ENCODE results near the gene RASGEF1B. TPM values are rescaled to one million over a fixed set of nuclear protein-coding genes. Genes with fewer than 3 reads are reported as not detected.

The RASGEF1B gene
- total RNA-seq, 6 experiments from 2014 or later = 22.9 to 51.9 (median 25.8) TPM

DNA sequence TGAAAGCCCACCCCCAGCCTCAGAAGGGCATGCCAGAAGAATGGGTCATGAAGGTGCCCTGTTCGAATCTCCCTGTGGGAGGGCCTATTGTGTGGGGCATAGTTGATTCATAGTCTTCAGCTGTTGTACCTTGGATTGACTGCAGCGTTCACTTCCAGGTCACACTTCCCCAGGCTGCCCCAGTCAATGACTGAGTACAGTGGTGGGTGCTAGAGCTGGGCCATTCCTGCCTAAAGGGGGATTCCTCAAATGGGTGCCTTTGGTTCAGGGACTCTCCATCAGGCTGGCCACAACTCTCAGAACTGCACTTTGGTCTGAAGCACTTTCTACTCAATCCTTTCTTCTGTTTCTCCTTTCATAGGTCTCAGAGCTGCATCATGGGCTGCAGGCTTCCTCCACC is 35.0 kb upstream of the RASGEF1B start:
- 80% methylated on average over 1 of the region's 2 CpGs for WGBS (ENCODE audit: insufficient coverage, low coverage, low lambda C conversion rate, missing lambda C conversion rate)
- Histone ChIP-seq H3K27me3 (no peaks in the 10 kb centered on the region), H3K4me3 (no peak overlapping the region), H3K4me1 (no peaks in the 10 kb centered on the region), H3K27ac (no peak overlapping the region), H3K36me3 (no peaks in the 10 kb centered on the region), H3K9me3 (no peaks in the 10 kb centered on the region)
- DNase-seq (no peak), ATAC-seq (no peak)
- TF ChIP-seq CTCF (IDR thresholded peaks at IDR 0.05) (no peak), POLR2A (IDR thresholded peaks at IDR 0.05) (no peak)
- intact Hi-C loops (cut with DNase I) = no loop called here

DNA sequence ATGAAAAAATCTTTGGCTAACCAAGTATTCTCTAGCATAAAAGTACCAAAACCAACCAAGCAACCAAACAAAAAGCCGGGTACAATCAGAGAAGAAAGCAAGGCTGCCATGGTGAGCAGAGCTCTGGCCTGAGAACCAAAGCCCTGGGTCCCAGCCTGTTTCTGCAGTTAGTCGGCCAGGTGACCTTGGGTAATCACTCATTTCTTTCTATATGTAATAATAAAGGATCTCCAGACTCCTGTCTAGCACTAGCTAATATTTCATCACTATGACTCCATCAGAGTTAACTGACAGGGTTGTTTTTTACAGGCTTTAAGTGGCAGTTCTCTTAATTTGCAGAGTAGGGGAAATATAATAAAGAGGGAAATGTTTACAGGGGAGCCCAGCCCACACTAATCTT is 34.0 kb upstream of the RASGEF1B start:
- peak overlapping the region; percentile 39 to 62 (median 58) for H3K27ac ChIP-seq
- no peaks in the 10 kb centered on the region for H3K4me1 ChIP-seq
- TF ChIP-seq POLR2A (IDR thresholded peaks at IDR 0.05) (no peak), CTCF (IDR thresholded peaks at IDR 0.05) (no peak)
- ATAC-seq (peak in 1 of 4 donors; percentile 20), DNase-seq (no peak)
- H3K9me3 ChIP-seq = no peaks in the 10 kb centered on the region
- no peak overlapping the region for H3K4me3 ChIP-seq
- 65% methylated on average over 2 of the region's 2 CpGs for WGBS (ENCODE audit: insufficient coverage, low coverage, low lambda C conversion rate, missing lambda C conversion rate)
- intact Hi-C loops (cut with DNase I) = no loop called here
- no peaks in the 10 kb centered on the region for H3K27me3 ChIP-seq
- H3K36me3 ChIP-seq = no peaks in the 10 kb centered on the region

GRCh38 chr4:81505004-81505598 is 33.4 kb upstream of the RASGEF1B start:
- H3K27me3 ChIP-seq = no peaks in the 10 kb centered on the region
- ATAC-seq (peak; percentile 76 to 82 (median 78)), DNase-seq (peak; percentile 64 to 73 (median 71))
- intact Hi-C loops (cut with DNase I) = no loop called here
- H3K9me3 ChIP-seq = no peaks in the 10 kb centered on the region
- WGBS (ENCODE audit: insufficient coverage, low coverage, low lambda C conversion rate, missing lambda C conversion rate) = 47% methylated on average over 8 of the region's 8 CpGs
- no peak overlapping the region for H3K4me3 ChIP-seq
- no peaks in the 10 kb centered on the region for H3K4me1 ChIP-seq
- H3K36me3 ChIP-seq = no peaks in the 10 kb centered on the region
- TF ChIP-seq CTCF (IDR thresholded peaks at IDR 0.05) (no peak), POLR2A (IDR thresholded peaks at IDR 0.05) (peak; percentile 50)
- H3K27ac ChIP-seq = peak overlapping the region; percentile 56 to 62 (median 58)

GRCh38 chr4:81504112-81505003 is 32.7 kb upstream of the RASGEF1B start:
- no peaks in the 10 kb centered on the region for H3K36me3 ChIP-seq
- H3K9me3 ChIP-seq = no peaks in the 10 kb centered on the region
- no peaks in the 10 kb centered on the region for H3K27me3 ChIP-seq
- intact Hi-C loops (cut with DNase I) = no loop called here
- DNase-seq = peak in 1 of 3 donors; percentile 23
- 74% methylated on average over 4 of the region's 6 CpGs for WGBS (ENCODE audit: insufficient coverage, low coverage, low lambda C conversion rate, missing lambda C conversion rate)
- peak; percentile 24 to 48 (median 37) for ATAC-seq
- peak overlapping the region; percentile 49 to 62 (median 56) for H3K27ac ChIP-seq
- H3K4me1 ChIP-seq = no peaks in the 10 kb centered on the region
- TF ChIP-seq CTCF (IDR thresholded peaks at IDR 0.05) (no peak), POLR2A (IDR thresholded peaks at IDR 0.05) (no peak)
- H3K4me3 ChIP-seq = no peak overlapping the region

All from right lobe of liver (tissue), 6 donors.